K562 (cell line): ENCODE measurements around the gene INPP1. TPM values are rescaled to one million over a fixed set of nuclear protein-coding genes. Genes with fewer than 3 reads are reported as not detected.

Source experiments
- ATAC-seq: fragments of 200-7000 bp; cut with Tn5 transposase; 3 replicates; pipeline ENCODE4 v1.9.1; 2020; ENCODE audit warnings: moderate library complexity
- BruUV-seq: library from RNA; stranded (reverse); fragments of 400-500 nt; replicated peaks from 2 replicates; lab custom pipeline; 2021; lab: Mats Ljungman, UMichigan
- CTCF ChIA-PET: fragments of 300-600 bp; formaldehyde crosslinking; extraction: SDS; loops from one replicate; lab custom pipeline; 2021; ENCODE audit warnings: low intra/inter-chr PET ratio; lab: Yijun Ruan, JAX
- POLR2A ChIA-PET: fragments of 300-600, 350-650 bp; sonication (Branson Sonifier 250); formaldehyde crosslinking; extraction: SDS; loops from one replicate; lab custom pipeline; 2021; ENCODE audit warnings: antibody characterized with exemption, inconsistent platforms; lab: Yijun Ruan, JAX
- DNase-seq, 4 experiments: peaks; one replicate each; pipeline versions ENCODE4 v3.0.0 to v3.0.0-alpha.2; 2011 to 2018; ENCODE audit warnings: low spot score in 3 of 4, mixed read lengths in 3 of 4; ENCODE audit errors: extremely low read depth in 1 of 4
- FAIRE-seq: peaks from 2 replicates; lab custom pipeline; 2011; peaks lifted over from hg19 to GRCh38; lab: Jason Lieb, UNC
- H2AFZ ChIP-seq: 2 replicates; pipeline ENCODE4 v1.6.0; 2011; ENCODE audit warnings: low read depth, low read length, control low read depth, inconsistent platforms
- H3K27ac ChIP-seq: fragments of 200-600 bp; 3 replicates; pipeline ENCODE4 v1.8.0; 2011; ENCODE audit warnings: low read depth, mild to moderate bottlenecking, control low read depth, inconsistent platforms, low read length, moderate library complexity, mixed read lengths; ENCODE audit errors: extremely low read depth
- H3K27me3 ChIP-seq, 2 experiments: fragments of 300-600 bp in 1 of 2; 2 replicates in 1 of 2; 3 replicates in 1 of 2; pipeline versions ENCODE4 v1.6.0 to v1.8.0; 2011; ENCODE audit warnings: inconsistent platforms in 2 of 2, low read length in 2 of 2, mild to moderate bottlenecking in 1 of 2, mixed read lengths in 1 of 2, moderate library complexity in 1 of 2; ENCODE audit not compliant: control insufficient read depth in 2 of 2, insufficient read depth in 2 of 2
- H3K36me3 ChIP-seq: fragments of 300-600 bp; 3 replicates; pipeline ENCODE4 v1.8.0; 2011; ENCODE audit warnings: mild to moderate bottlenecking, low read length, inconsistent platforms; ENCODE audit not compliant: control insufficient read depth, insufficient read depth
- H3K4me1 ChIP-seq, 2 experiments: fragments of 200-600 bp in 1 of 2; replicated peaks in 1 of 2; 2 replicates in 1 of 2; 3 replicates in 1 of 2; pipeline versions ENCODE4 v1.5.1 to v1.8.0; 2011; ENCODE audit warnings: inconsistent platforms in 2 of 2, low read length in 2 of 2, mild to moderate bottlenecking in 1 of 2, mixed read lengths in 1 of 2, moderate library complexity in 1 of 2; ENCODE audit not compliant: control insufficient read depth in 2 of 2, insufficient read depth in 2 of 2
- H3K4me2 ChIP-seq: 2 replicates; pipeline ENCODE4 v1.6.1; 2011; ENCODE audit warnings: low read length, control low read depth, inconsistent platforms, mixed read lengths; ENCODE audit not compliant: insufficient read depth
- H3K4me3 ChIP-seq: fragments of 200-600 bp; sonication (generic), shearing (Covaris generic); 2 replicates; pipeline ENCODE4 v1.5.1; 2016; ENCODE audit warnings: control low read depth, inconsistent platforms
- H3K79me2 ChIP-seq: fragments of 200-600 bp; 3 replicates; pipeline ENCODE4 v1.8.0; 2011; ENCODE audit warnings: low read length, inconsistent platforms; ENCODE audit not compliant: control insufficient read depth, insufficient read depth
- H3K9ac ChIP-seq, 2 experiments: 2 replicates each; pipeline versions ENCODE4 v1.6.0 to v1.6.1; 2011; ENCODE audit warnings: low read depth in 2 of 2, low read length in 2 of 2, control low read depth in 1 of 2, inconsistent platforms in 1 of 2, mild to moderate bottlenecking in 1 of 2, mixed read lengths in 1 of 2; ENCODE audit not compliant: insufficient read depth in 1 of 2
- H3K9me1 ChIP-seq: one replicate; pipeline ENCODE4 v1.6.0; 2011; ENCODE audit warnings: inconsistent platforms, mild to moderate bottlenecking, low read length, moderate library complexity; ENCODE audit not compliant: control insufficient read depth, insufficient read depth
- H3K9me3 ChIP-seq: replicated peaks from 2 replicates; pipeline ENCODE4 v1.5.1; 2011; ENCODE audit warnings: low read depth, low read length, inconsistent platforms; ENCODE audit not compliant: control insufficient read depth, insufficient read depth
- H4K20me1 ChIP-seq: replicated peaks from 2 replicates; pipeline ENCODE4 v1.6.1; 2011; ENCODE audit warnings: low read length, inconsistent platforms, mixed read lengths; ENCODE audit not compliant: control insufficient read depth, insufficient read depth
- BRCA1 ChIP-seq, 2 experiments: fragments of 450-650 bp in 1 of 2; sonication (generic) in 1 of 2; formaldehyde crosslinking in 1 of 2; IDR thresholded peaks; 2 replicates each; pipeline versions ENCODE4 v1.5.0 to v1.6.1; 2017 to 2020; ENCODE audit warnings: mild to moderate bottlenecking in 1 of 2, missing genetic modification reagents in 1 of 2
- BRD4 ChIP-seq: fragments of 200-600 bp; sonication (generic); IDR thresholded peaks from 2 replicates; pipeline ENCODE4 v1.6.1; 2017; ENCODE audit warnings: inconsistent platforms
- GABPA ChIP-seq: fragments of 200-800 bp; sonication (Bioruptor generic); conservative IDR thresholded peaks from 2 replicates; pipeline ENCODE4 v1.6.1; 2016; ENCODE audit warnings: low read depth, missing genetic modification characterization, missing compliant biosample characterization
- HDAC6 ChIP-seq: IDR thresholded peaks from 2 replicates; pipeline ENCODE4 v1.6.1; 2012; ENCODE audit warnings: low read depth, mild to moderate bottlenecking, control low read depth, inconsistent platforms, low read length, moderate library complexity
- HLTF ChIP-seq: fragments of 450-650 bp; IDR thresholded peaks from 2 replicates; pipeline ENCODE4 v1.6.1; 2016
- KLF1 ChIP-seq: fragments of 450-650 bp; IDR thresholded peaks from 2 replicates; pipeline ENCODE4 v1.6.1; 2016; ENCODE audit warnings: missing genetic modification characterization, missing compliant biosample characterization
- NELFE ChIP-seq: IDR thresholded peaks from 2 replicates; pipeline ENCODE4 v1.6.1; 2011; ENCODE audit warnings: mild to moderate bottlenecking; ENCODE audit not compliant: insufficient read depth, insufficient read length
- NFYB ChIP-seq: IDR thresholded peaks from 2 replicates; pipeline ENCODE4 v1.6.1; 2011; ENCODE audit warnings: mild to moderate bottlenecking, moderate library complexity; ENCODE audit not compliant: insufficient read length; ENCODE audit errors: extremely low read depth
- PPARD ChIP-seq: fragments of 250-450 bp; sonication (Bioruptor Pico); IDR thresholded peaks from 2 replicates; pipeline ENCODE4 v1.8.0; 2022; ENCODE audit warnings: inconsistent platforms, mild to moderate bottlenecking, moderate library complexity
- RNF2 ChIP-seq: sonication (generic); IDR thresholded peaks from 2 replicates; pipeline ENCODE4 v1.6.1; 2016
- SLC30A9 ChIP-seq: fragments of 250-450 bp; sonication (Bioruptor Pico); IDR thresholded peaks from 2 replicates; pipeline ENCODE4 v1.8.0; 2022; ENCODE audit warnings: mild to moderate bottlenecking, moderate library complexity
- SMAD2 ChIP-seq: fragments of 150-350 bp; IDR thresholded peaks from 2 replicates; pipeline ENCODE4 v1.6.1; 2014; ENCODE audit warnings: low read depth, mild to moderate bottlenecking, low read length
- SMARCC2 ChIP-seq: fragments of 450-650 bp; IDR thresholded peaks from 2 replicates; pipeline ENCODE4 v1.6.1; 2017; ENCODE audit warnings: antibody characterized with exemption, moderate library complexity, mild to moderate bottlenecking, low read depth
- TAF9B ChIP-seq: fragments of 450-650 bp; IDR thresholded peaks from 2 replicates; pipeline ENCODE4 v1.6.1; 2018; ENCODE audit warnings: mild to moderate bottlenecking; ENCODE audit not compliant: partially characterized antibody
- TCFL5 ChIP-seq: fragments of 250-450 bp; sonication (Bioruptor Pico); conservative IDR thresholded peaks from 2 replicates; pipeline ENCODE4 v1.6.1; 2021; ENCODE audit warnings: mild to moderate bottlenecking, moderate library complexity, matching md5 sums
- TSC22D4 ChIP-seq: fragments of 450-650 bp; IDR thresholded peaks from 2 replicates; pipeline ENCODE4 v1.6.1; 2016; ENCODE audit warnings: missing genetic modification characterization, missing biosample characterization, control low read depth
- XRCC3 ChIP-seq: fragments of 450-650 bp; IDR thresholded peaks from 2 replicates; pipeline ENCODE4 v1.6.1; 2017; ENCODE audit warnings: mild to moderate bottlenecking, moderate library complexity
- WGBS: fragments of 100-300 bp; shearing (Covaris generic); methylation state at CpG from one replicate; pipeline ENCODE4 v1.1.6; 2016; ENCODE audit warnings: low coverage, mixed read lengths; ENCODE audit not compliant: insufficient coverage; ENCODE audit errors: missing lambda C conversion rate; 5-methylcytosine and 5-hydroxymethylcytosine counted together
- in situ Hi-C: fragments of 300-500 bp; cut with MboI; formaldehyde crosslinking; loops from 4 replicates; pipeline ENCODE4 v1.15.0; 2018; ENCODE audit warnings: inconsistent platforms, mixed read lengths
- intact Hi-C: fragments of 100-400 bp; cut with micrococcal nuclease; formaldehyde crosslinking; loops from 2 replicates; pipeline ENCODE4 v1.14.2; 2022
- polyA plus RNA-seq, 8 experiments: library from polyadenylated mRNA; depleted of rRNA in 4 of 8; stranded (reverse) in 5 of 8; unstranded in 3 of 8; fragments of >200 nt; fragmentation: Nextera tagmentation in 2 of 8; fragmentation: Illumina TruSeq in 1 of 8; extraction: Ambion mirVana in 2 of 8; extraction: Trizol in 1 of 8; gene quantifications; 2 replicates each; pipeline versions ENCODE4 v1.2.1 to v1.2.3, GENCODE V29; 2011 to 2014; ENCODE audit warnings: inconsistent platforms in 1 of 8, missing spikeins in 1 of 8
- total RNA-seq, 7 experiments: library from RNA; depleted of rRNA in 6 of 7; stranded (reverse); fragments of >200 nt in 6 of 7; fragmentation: Illumina TruSeq in 2 of 7; extraction: Trizol in 2 of 7; gene quantifications; 2 replicates each; pipeline versions ENCODE4 v1.2.1 to v1.2.3, GENCODE V29; 2011 to 2021; ENCODE audit warnings: low replicate concordance in 1 of 7
- TF ChIP-seq, protein P1 (sequence below): IDR thresholded peaks from 2 replicates; pipeline ENCODE4 v1.6.1; 2011; ENCODE audit not compliant: insufficient read length; ENCODE audit errors: extremely low read depth
- TF ChIP-seq, protein P2 (sequence below): fragments of 450-650 bp; formaldehyde crosslinking; IDR thresholded peaks from 2 replicates; pipeline ENCODE4 v1.4.0; 2020; ENCODE audit warnings: mild to moderate bottlenecking, moderate library complexity
- TF ChIP-seq, protein P3 (sequence below): fragments of 450-650 bp; formaldehyde crosslinking; conservative IDR thresholded peaks from 2 replicates; pipeline ENCODE4 v1.4.0; 2022; ENCODE audit warnings: mild to moderate bottlenecking, missing genetic modification characterization

The INPP1 gene
- total and polyA plus RNA-seq, 9 of the 15 experiments (the other 6 are each of a cell fraction or from before 2014, with no cell fraction given), result 3.7 to 11.8 (median 6.5) TPM

DNA sequence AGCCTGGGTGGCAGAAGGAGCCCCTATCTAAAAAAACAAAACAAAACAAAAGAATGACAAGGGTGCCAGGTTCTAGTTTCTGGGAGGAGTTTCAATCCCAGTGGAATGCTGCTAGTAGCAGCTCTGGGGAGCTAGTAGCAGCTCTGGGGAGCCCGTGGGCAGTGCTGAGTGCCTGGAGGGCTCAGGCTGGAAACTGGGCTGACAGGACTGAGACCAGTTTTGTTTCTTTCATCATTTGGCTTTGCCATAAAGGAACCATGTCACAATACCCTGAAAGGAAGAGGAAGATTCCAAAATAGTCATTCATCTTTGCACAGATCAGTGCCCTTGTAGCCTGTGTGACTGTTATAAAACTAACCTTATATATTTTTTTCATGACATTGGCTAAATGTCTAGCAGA is 75.3 kb downstream of the INPP1 start:
- Histone ChIP-seq H3K79me2 (no peaks in the 10 kb centered on the region), H3K9me1 (no peaks in the 10 kb centered on the region), H3K27ac (no peak overlapping the region), H2AFZ (no peak overlapping the region), H3K4me3 (no peak overlapping the region), H3K4me2 (no peak overlapping the region), H3K36me3 (no peaks in the 10 kb centered on the region), H3K9me3 (no peaks in the 10 kb centered on the region), H3K4me1 (peaks cover 0 to under 1% of the 10 kb centered on the region in 2 experiments; a peak in 1 of 5 replicates), H3K9ac (no peak overlapping the region), H4K20me1 (no peaks in the 10 kb centered on the region), H3K27me3 (no peaks in the 10 kb centered on the region)
- 70% methylated on average over 1 of the region's 1 CpG for WGBS
- FAIRE-seq, result no peak
- intact Hi-C loops (no loop called here), in situ Hi-C loops (no loop called here)
- BruUV-seq, result no TSS peak
- ChIA-PET POLR2A (interaction anchor here (0.5 to 2.1 kb wide), 3 partner anchors 9 to 76 kb away, joined by 3 to 5 read pairs (median 4); no protein-coding TSS in a partner anchor), CTCF (no interaction called here)
- DNase-seq, result no peak
- TF ChIP-seq GABPA (tag) (no peak), PPARD (CRISPR knock-in tag) (no peak), HDAC6 (no peak), KLF1 (tag) (no peak), TAF9B (no peak), HLTF (no peak), XRCC3 (no peak), SMARCC2 (no peak), BRCA1 (IDR thresholded peaks at IDR 0.05) (no peak), BRCA1 (CRISPR knock-in tag; IDR thresholded peaks at IDR 0.05) (no peak), BRD4 (no peak), NFYB (no peak), NELFE (no peak), SLC30A9 (CRISPR knock-in tag) (no peak), RNF2 (no peak), TSC22D4 (tag) (no peak), TCFL5 (CRISPR knock-in tag) (no peak), SMAD2 (no peak)
- TF ChIP-seq, protein P1, sequence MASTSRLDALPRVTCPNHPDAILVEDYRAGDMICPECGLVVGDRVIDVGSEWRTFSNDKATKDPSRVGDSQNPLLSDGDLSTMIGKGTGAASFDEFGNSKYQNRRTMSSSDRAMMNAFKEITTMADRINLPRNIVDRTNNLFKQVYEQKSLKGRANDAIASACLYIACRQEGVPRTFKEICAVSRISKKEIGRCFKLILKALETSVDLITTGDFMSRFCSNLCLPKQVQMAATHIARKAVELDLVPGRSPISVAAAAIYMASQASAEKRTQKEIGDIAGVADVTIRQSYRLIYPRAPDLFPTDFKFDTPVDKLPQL, result no peak
- TF ChIP-seq, protein P2, sequence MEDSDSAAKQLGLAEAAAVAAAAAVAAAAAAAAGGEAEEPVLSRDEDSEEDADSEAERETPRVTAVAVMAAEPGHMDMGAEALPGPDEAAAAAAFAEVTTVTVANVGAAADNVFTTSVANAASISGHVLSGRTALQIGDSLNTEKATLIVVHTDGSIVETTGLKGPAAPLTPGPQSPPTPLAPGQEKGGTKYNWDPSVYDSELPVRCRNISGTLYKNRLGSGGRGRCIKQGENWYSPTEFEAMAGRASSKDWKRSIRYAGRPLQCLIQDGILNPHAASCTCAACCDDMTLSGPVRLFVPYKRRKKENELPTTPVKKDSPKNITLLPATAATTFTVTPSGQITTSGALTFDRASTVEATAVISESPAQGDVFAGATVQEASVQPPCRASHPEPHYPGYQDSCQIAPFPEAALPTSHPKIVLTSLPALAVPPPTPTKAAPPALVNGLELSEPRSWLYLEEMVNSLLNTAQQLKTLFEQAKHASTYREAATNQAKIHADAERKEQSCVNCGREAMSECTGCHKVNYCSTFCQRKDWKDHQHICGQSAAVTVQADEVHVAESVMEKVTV, result no peak
- TF ChIP-seq, protein P3, sequence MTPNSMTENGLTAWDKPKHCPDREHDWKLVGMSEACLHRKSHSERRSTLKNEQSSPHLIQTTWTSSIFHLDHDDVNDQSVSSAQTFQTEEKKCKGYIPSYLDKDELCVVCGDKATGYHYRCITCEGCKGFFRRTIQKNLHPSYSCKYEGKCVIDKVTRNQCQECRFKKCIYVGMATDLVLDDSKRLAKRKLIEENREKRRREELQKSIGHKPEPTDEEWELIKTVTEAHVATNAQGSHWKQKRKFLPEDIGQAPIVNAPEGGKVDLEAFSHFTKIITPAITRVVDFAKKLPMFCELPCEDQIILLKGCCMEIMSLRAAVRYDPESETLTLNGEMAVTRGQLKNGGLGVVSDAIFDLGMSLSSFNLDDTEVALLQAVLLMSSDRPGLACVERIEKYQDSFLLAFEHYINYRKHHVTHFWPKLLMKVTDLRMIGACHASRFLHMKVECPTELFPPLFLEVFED, result no peak
- ATAC-seq, result no peak
